GM18873 (cell line): ENCODE results near the gene B3GALT2.

ENCODE experiments used
- ATAC-seq: cut with Tn5 transposase; IDR thresholded peaks from one replicate; pipeline ENCODE4 v1.9.1; 2021; ENCODE audit warnings: mild to moderate bottlenecking, moderate library complexity, moderate number of reproducible peaks; ENCODE audit not compliant: unreplicated experiment, low FRiP score

Gene B3GALT2

DNA sequence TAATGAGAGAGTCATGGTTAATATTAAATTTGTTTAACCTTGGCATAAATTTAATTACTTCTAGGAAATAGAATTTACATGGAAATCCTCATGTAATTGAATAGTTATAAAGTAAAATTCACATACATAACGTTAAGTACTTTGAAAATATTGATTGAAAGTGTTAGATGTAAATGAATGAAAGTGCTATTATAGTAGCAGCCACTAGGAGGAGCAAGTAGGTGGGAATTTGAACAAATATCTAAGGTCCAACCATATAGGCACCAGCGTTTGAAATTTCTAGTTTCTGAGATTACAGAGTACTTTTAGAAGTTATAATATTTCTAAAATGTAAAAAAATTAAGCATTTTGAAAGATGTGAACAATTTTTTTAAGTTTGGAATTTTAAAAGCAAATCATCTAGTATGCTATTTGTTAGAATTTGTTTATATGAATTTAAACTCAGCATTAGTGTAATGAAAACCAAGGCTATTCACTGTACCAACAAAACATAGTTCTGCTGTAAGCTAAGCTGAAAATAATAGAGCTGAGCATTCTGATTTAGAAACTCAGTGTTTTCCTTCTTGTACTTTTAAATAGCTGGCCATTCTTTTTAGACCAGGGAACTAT is 3.3 kb downstream of the B3GALT2 start:
- no peak for ATAC-seq

DNA sequence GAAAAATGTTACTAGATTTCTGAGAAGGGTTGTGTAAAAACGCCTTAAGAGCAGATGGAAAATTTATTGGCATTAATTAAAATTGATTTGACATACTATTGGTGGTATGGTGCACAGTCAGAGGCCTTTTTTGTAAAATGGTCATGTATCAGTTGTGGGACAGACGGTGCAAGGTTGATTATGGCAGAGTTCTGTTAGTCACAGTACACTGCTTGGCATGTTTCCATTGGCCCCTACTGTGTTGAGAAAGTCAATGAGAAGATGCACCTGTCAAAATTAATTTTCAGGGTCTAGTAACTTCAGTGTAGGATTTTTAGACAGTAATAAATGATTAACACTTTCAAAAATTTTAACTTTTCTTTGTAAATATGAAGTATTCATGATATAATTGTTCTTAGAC is 4.4 kb downstream of the B3GALT2 start:
- no peak for ATAC-seq

DNA sequence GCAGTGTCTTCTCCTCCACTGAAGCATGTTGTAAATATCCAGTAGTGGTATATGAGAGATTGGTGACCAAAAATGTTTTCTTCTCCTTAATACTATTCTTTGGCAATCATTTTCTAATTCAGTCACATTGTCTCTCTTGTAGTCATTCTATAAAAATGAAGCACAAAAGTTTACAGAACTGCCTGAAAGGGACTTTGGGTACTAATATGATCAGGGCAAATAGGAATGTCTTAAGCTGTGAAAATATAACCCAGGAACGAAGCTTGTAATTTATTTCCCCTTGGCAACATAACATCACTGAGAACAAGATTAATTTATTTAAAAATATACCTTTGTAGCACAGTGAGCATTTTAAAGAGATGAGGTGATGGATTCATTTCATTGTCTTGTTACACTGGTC is 4.9 kb downstream of the B3GALT2 start:
- ATAC-seq: no peak

- no peak for ATAC-seq
Observed at GRCh38 chr1:193179094-193179493, 7.3 kb downstream of the B3GALT2 start.

GRCh38 chr1:193176788-193177187 is 9.6 kb downstream of the B3GALT2 start:
- ATAC-seq: no peak

GRCh38 chr1:193176113-193176512 is 10.3 kb downstream of the B3GALT2 start:
- ATAC-seq: no peak

DNA sequence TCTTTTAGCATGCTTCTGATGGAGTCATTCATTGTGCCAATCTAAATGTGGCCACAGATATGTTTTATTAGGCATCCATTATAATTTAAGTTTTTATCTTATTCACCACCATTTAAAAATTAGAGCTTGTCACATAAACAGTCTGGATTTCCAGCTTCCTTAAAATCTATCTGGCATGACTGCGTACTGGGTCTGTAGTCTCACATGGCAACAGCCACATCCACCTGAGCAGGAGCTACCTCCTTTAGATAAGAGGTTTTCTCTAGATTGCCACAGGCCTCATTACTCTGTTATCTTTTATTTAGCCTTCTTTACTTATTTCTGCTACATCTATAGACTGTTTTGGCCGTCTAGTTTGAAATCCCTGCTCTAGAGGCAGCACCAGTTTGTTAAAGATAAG is 29.1 kb downstream of the B3GALT2 start:
- ATAC-seq: no peak

GRCh38 chr1:193156822-193157142 is 29.6 kb downstream of the B3GALT2 start:
- no peak for ATAC-seq

DNA sequence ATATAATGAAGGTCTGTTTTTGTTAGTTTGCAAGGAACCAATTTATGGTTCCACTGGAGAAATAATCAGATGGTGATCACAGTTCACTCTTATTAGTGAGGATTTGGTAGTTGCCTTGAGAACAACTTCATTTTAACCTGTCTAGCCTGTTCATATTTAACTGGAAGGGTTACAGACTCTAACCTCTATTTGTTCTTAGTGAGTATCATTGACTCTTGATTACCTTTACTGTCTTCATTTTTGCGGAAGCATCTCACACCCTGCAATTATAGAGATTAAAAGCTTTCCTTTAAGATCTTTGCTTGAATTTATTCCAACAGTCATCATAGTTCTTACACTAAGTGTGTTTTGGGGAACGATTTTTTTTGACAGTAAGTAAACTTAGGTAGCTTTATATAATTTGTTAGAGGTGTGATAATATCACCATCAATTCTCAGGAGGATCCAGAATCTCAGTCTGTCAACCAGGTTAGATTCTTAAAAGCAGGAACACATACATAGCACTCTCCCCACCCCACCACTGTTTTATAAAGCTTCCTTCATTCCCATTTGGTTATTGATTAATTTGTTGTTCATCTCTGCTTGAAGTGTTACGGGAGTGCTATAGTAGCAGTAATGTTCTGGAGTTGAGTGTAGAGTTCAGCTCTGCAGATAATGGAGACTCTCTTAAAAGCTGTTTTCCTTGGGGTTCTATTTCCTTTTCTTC is 30.1 kb downstream of the B3GALT2 start:
- ATAC-seq: no peak

DNA sequence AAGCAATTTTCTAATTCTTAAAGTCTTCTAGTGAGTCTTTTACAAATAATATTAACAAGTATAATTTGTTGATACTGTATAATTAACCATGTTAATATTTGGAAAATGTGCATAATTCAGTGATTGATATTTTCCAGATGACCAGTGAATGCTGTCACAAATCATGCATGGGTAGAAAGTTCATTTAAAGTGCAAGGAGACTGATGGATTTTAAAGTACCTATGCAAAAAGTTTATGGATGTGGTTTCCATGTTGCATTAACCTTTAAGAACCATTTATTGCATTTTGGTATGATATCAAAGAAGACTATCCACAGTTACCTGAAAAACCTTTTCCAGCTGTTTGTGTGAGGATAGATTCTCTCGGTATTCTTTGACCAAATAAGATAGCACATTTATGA is 41.4 kb downstream of the B3GALT2 start:
- no peak for ATAC-seq

DNA sequence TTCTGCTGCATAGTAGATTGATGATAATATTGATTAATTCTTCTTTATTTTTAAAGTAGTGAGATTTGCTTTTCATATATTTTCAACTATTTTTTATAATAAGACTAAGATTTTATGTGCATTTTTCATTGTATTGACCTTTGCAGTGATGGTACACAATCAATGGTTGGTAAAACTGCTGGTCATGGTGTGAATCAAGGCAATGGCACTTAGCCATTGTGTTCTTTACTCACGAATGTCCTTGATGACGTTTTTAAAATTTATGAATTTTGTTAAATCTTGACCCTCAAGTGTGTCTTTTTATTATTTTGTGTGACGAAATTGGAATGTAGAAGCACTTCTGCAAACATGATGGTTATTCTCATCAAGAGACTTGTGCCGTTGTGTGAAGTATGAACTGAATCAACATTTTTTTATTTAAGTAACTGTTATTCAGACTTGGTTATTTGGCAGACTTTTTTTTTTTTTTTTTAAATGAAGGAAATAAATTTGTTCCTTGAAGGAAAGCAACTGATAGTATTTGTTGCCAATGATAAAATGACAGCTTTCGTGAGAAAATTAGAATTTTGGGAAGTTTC is 42.0 kb downstream of the B3GALT2 start:
- ATAC-seq: no peak

GRCh38 chr1:193143285-193143684 is 43.1 kb downstream of the B3GALT2 start:
- ATAC-seq: no peak

DNA sequence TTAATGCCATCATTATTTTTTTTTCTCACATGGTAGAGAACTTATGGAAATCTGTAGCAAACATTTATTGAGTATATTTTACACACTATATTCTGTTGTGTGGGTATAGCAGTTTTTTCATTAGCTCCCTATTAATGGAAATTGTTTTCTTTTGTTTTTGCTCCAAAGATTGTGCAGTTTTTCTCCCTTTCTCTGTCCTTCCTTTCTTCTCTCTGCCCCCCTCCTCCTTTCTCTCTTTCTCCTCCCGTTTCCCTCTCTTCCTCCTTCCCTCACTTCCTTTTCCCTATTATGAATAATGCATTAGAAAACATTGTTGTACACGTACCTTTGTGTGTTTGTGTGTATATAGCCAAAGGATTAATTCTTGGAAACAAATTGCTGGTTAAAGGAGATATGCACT is 44.0 kb downstream of the B3GALT2 start:
- ATAC-seq: no peak

DNA sequence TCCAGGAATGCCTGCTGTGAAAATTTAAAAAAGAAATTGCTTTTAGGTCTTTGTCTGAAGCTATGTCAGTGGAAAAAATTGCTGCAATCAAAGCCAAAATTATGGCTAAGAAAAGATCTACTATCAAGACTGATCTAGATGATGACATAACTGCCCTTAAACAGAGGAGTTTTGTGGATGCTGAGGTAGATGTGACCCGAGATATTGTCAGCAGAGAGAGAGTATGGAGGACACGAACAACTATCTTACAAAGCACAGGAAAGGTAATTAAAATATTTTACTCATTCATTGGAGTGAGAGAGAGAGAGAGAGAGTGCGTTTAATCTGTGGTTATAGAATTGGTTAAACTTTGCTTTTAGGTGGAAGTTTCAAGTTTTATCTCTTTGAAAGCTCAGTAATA is 44.6 kb downstream of the B3GALT2 start:
- no peak for ATAC-seq

DNA sequence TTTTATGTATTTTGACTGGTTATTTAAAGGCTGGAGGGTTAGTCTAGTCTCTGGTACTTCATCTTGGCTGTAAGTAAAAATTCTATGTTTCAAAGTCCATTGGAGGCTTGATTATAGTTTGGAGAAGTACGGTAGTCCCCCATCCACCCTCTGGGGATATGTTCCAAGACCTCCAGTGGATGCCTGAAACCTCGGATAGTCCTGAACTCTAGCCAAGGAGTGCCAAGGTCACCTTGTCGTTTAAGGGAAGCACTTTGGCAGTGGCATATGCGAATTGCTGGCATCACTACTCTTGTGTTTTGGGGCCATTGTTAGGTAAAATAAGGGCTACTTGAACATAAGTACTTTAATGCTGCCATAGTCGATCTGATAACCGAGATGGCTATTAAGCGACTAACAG is 46.2 kb downstream of the B3GALT2 start:
- no peak for ATAC-seq

DNA sequence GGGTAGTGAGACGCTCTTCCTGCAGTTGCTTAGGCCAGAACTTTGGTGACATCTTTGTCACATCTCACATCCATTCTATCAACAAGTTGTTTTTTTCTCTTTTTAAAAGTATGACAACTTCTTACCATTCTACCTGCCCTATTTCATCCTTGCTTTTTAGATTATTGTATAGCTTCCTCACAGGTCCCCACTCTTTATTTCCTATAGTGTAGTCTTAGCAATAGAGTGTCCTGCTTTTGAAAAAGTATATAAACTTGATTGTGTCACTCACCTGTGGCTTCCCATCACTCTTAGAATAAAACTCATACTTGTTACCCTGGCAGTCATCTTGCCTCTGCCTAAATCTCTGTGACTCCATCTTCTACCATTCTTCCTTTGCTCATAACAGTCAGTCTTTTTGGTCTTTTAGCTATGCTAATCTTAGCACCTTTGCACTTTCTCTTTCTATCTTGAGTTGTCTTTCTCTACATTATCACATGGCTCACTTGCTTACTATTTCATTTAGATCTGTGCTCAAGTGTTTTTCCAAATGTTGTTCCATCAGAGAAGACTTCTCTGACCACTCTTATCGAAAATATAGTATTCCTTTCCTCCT is 55.0 kb downstream of the B3GALT2 start:
- no peak for ATAC-seq
